HG03159 (cell line): Measurements from ENCODE around the gene HMCN1.

Experiments
- ATAC-seq: cut with Tn5 transposase; IDR thresholded peaks from one replicate; pipeline ENCODE4 v1.9.1; 2021; ENCODE audit warnings: mild to moderate bottlenecking, moderate library complexity; ENCODE audit not compliant: unreplicated experiment

HMCN1 gene

GRCh38 chr1:185957441-185958363, 223.5 kb downstream of the HMCN1 start:
- ATAC-seq = no peak

DNA sequence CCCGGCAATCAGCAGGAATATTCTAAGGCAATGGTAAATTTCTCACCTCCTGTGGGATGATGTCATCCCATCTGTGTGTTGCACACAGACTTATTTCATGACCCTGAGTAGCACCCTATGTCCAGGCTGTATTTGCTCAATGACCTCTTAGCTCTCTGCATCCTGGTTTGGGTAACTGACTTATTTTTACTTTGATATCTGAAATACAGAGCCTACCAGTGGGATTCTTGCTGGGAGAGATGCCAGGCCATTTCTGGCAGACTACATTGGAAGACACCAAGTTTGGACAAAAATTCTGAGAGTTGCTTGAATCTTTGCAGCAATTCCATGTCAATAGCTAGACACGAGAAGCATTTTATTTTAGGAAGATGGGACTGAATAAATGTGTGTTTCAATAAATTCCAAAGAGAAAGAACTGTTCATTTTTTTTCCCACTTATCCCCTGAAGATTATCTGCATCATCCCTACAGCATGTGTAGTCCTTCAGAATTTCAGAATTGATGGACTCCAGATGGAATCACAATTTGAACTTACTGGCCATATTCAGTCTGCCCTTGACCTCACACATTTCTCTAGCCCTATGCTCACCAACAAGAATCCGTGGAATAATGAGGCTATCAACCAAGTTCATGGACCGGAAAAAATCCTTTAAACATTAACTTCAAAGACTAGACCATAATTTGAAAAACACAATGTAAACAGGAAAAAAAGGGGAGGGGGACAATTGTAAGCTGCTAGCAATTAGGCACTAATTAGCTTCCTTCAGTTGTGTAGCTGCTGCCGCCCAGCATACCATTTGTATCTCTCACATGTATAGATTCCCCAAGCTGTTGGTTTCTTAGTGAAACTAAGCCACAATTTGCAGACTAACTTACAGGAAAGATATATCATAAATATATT, 226.5 kb downstream of the HMCN1 start:
- no peak for ATAC-seq

DNA sequence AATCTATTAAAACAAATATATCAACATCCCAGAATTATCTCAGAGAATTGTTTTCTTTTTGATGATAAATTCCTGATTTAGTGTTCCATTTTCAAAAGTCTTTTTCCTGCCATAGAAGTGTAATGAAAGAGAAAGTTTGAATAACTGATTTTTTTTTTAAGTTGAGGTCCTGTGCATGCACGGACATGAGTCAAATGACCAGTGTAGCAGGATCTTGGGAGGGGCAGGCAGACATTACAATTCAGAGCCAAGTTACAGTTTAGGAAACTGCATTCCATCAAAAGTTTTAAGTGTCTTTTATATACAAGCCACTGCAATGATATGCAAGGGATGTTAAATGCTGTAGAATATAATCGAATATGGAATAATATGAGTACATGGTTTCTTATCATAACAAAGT, 227.5 kb downstream of the HMCN1 start:
- ATAC-seq = no peak

- ATAC-seq = no peak
Measured at GRCh38 chr1:185964946-185965345, 230.8 kb downstream of the HMCN1 start.

- no peak for ATAC-seq
Measured at GRCh38 chr1:185965870-185966269, 231.7 kb downstream of the HMCN1 start.

GRCh38 chr1:185966471-185966870, 232.3 kb downstream of the HMCN1 start:
- no peak for ATAC-seq

- no peak for ATAC-seq
Measured at GRCh38 chr1:185969028-185969427, 234.8 kb downstream of the HMCN1 start.

DNA sequence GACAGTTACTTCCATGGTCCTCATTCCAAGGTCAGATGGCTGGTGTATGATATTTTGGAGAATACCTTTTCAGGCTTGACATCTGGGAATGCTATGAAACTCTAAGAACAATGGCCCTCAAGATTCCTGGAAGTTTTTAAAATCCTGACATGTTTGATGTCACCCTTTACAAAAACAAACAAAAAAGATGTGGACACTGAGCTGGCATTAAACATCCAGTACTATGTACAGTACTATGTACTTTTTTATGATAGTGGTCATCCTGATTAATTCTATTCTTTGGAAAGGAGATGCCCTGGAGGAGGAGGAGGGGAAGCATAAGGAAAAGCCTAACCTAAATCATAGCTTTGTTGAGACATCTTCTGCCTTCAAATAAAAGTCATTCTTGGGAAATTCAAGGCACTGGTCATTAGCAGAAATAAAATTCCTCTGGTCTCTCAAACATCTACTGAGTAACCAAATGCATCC, 235.4 kb downstream of the HMCN1 start:
- no peak for ATAC-seq

GRCh38 chr1:185971688-185972087, 237.5 kb downstream of the HMCN1 start:
- ATAC-seq = no peak

DNA sequence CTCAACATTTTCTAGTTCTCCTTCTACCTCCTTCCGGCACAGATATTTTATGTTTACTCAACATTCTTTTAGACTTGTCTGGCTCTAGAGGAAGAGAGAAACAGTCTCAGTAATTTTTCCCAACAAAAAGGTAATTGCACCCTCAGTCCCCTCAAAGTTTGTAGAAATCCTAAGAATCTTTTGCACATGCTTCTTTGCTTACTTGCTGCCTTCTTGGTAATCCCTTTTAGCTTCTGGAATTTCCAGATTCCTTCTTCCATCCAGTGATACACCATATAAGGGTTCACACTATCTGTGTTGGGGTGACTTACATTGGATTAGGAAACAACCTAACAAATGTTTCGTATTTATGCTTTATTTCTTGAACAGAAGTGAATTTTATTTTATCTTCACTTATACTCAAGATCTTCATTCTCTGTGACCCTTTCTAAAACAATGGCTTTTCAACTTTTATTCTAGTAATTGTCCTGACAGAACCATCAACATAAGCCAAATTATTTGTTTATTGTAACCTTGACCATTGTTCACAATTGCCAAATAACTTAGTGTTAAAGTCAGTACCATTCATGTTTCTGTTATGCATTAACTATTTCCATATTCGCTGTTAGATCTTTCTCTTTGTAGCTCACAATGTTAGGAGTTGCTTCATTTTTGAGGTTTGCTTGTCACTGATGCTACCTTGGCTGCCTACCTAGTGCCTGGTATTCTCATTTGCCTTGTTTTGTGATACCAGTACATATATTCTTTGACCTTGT, 238.1 kb downstream of the HMCN1 start:
- no peak for ATAC-seq

GRCh38 chr1:185973645-185974044, 239.5 kb downstream of the HMCN1 start:
- ATAC-seq = no peak

- no peak for ATAC-seq
Measured at GRCh38 chr1:185974367-185975170, 240.4 kb downstream of the HMCN1 start.

- ATAC-seq = no peak
Measured at GRCh38 chr1:185980891-185981290, 246.7 kb downstream of the HMCN1 start.

DNA sequence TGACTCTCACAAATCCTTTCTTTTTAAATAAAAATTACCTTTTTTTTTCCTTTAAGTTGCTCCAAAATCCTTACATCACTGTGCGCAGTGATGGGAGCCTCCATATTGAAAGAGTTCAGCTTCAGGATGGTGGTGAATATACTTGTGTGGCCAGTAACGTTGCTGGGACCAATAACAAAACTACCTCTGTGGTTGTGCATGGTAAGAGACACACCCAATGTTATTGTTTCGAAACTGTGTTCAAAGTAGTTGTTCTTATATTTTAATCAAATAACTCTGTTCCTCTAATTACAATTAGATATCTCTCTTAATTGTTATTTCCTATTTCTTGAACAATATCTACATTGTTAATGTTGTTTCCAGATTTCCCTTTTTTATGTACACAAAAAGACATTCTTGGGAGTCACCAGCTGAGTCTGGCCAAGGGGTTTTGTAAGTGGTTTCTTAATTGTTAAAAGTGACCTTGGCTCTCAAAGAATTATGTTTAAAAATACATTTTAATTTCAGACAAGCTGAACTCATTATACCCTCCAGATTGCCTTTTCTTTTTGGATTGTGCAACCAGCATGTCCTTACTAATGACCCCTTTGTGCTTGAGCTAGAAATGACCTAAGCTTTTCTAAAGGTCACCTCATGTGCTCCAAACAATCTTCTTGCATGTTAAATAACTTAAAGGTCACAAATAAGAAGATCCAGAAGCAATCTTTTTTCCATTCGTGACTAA, 250.1 kb downstream of the HMCN1 start:
- ATAC-seq = no peak

GRCh38 chr1:185987611-185988321, 253.6 kb downstream of the HMCN1 start:
- no peak for ATAC-seq

- ATAC-seq = no peak
Measured at GRCh38 chr1:185990565-185990964, 256.4 kb downstream of the HMCN1 start.

- ATAC-seq = no peak
Measured at GRCh38 chr1:185991266-185991665, 257.1 kb downstream of the HMCN1 start.

- ATAC-seq = no peak
Measured at GRCh38 chr1:185996211-185996610, 262.0 kb downstream of the HMCN1 start.

DNA sequence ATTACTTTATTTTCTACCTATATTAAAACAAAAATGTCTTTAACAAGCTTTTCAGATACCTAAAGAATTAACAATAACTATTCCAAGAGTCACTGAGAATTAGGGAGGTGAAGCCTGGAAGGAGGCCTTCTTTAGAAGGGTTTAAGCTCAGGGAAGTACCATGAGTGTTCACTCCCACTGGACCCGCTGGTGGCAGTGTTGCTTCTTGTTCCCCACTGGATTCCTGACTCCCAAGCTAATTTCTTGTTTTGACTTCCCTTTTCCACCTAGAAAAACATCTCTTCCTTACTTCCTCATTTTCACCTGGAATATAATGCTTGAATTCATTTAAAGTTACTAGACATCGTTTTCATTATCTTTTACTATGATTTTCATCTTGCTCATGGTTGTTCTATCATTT, 264.2 kb downstream of the HMCN1 start:
- ATAC-seq = no peak
